ENCODE results near the gene SPR. TPM values are rescaled to one million over a fixed set of nuclear protein-coding genes. Genes with fewer than 3 reads are reported as not detected.
A peak's percentile ranks its signal among the peaks of the same experiment; 100 is the strongest.

Gene SPR
- total and polyA plus RNA-seq, 9 of the 15 experiments (the other 6 are each of a cell fraction or from before 2014, with no cell fraction given), result 7.7 to 38.3 (median 26.3) TPM

DNA sequence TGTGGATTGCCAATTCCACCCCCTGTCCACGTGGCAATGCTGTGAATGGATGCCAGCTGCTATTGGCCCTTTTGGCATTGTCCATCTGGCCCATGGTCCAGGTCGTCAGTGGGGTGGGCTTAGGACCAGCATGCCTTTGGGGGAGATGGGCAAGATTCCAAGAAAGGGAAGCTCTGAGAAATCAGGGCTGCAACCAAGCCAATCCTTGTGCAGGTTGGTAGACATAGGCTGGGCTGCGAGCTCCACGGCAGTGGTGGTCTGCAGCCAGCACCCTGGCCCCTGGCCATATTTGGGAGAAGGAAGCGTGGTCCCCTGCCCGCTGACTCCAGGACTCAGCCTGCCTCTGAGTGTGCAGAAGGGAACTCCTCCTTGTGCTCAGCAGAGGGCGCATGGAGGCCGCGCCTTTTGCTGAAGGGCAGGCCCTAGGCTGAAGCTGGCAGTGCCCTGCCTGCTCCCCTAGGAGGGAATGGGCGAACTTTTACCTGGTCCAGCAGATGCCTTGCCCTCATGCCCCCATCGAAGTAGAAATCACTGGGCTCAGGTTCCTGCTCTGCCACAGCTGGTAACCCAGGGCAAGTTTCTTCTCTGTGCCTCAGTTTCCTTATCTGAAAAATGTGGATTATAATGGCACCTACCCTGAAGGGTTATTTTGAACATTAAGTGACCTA, 5.4 kb downstream of the SPR start (continued):
- TF ChIP-seq, protein P1, sequence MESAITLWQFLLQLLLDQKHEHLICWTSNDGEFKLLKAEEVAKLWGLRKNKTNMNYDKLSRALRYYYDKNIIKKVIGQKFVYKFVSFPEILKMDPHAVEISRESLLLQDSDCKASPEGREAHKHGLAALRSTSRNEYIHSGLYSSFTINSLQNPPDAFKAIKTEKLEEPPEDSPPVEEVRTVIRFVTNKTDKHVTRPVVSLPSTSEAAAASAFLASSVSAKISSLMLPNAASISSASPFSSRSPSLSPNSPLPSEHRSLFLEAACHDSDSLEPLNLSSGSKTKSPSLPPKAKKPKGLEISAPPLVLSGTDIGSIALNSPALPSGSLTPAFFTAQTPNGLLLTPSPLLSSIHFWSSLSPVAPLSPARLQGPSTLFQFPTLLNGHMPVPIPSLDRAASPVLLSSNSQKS (CRISPR knock-in tag; IDR thresholded peaks at IDR 0.05), result no peak
- TF ChIP-seq RAD21 (CRISPR knock-in tag; conservative IDR thresholded peaks at IDR 0.05 in 1 of 2, IDR thresholded peaks at IDR 0.05 in 1 of 2) (peak; percentile 56 to 73), TOE1 (IDR thresholded peaks at IDR 0.05; ENCODE audit: borderline replicate concordance) (no peak), TOE1 (CRISPR knock-in tag; IDR thresholded peaks at IDR 0.05; ENCODE audit: borderline replicate concordance, low read depth) (no peak), ILF3 (IDR thresholded peaks at IDR 0.05; ENCODE audit: borderline replicate concordance) (no peak), DIDO1 (tag; IDR thresholded peaks at IDR 0.05; ENCODE audit: low read depth) (no peak), EHMT2 (IDR thresholded peaks at IDR 0.05) (no peak), ZKSCAN3 (CRISPR knock-in tag; IDR thresholded peaks at IDR 0.05) (no peak), CREBBP (IDR thresholded peaks at IDR 0.05; ENCODE audit: low read depth, low read length) (no peak), POU5F1 (IDR thresholded peaks at IDR 0.05; ENCODE audit: borderline replicate concordance, low read depth, low read length, partially characterized antibody) (no peak), SREBF1 (IDR thresholded peaks at IDR 0.05; ENCODE audit: borderline replicate concordance, low read depth, low read length) (no peak)
- TF ChIP-seq, protein P2, sequence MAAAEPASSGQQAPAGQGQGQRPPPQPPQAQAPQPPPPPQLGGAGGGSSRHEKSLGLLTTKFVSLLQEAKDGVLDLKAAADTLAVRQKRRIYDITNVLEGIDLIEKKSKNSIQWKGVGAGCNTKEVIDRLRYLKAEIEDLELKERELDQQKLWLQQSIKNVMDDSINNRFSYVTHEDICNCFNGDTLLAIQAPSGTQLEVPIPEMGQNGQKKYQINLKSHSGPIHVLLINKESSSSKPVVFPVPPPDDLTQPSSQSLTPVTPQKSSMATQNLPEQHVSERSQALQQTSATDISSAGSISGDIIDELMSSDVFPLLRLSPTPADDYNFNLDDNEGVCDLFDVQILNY (CRISPR knock-in tag; IDR thresholded peaks at IDR 0.05), result no peak
- TF ChIP-seq, protein P3, sequence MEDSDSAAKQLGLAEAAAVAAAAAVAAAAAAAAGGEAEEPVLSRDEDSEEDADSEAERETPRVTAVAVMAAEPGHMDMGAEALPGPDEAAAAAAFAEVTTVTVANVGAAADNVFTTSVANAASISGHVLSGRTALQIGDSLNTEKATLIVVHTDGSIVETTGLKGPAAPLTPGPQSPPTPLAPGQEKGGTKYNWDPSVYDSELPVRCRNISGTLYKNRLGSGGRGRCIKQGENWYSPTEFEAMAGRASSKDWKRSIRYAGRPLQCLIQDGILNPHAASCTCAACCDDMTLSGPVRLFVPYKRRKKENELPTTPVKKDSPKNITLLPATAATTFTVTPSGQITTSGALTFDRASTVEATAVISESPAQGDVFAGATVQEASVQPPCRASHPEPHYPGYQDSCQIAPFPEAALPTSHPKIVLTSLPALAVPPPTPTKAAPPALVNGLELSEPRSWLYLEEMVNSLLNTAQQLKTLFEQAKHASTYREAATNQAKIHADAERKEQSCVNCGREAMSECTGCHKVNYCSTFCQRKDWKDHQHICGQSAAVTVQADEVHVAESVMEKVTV (CRISPR knock-in tag; IDR thresholded peaks at IDR 0.05), result peak; percentile 26; the same call in 1 of the 2 replicates
- TF ChIP-seq, protein P4, sequence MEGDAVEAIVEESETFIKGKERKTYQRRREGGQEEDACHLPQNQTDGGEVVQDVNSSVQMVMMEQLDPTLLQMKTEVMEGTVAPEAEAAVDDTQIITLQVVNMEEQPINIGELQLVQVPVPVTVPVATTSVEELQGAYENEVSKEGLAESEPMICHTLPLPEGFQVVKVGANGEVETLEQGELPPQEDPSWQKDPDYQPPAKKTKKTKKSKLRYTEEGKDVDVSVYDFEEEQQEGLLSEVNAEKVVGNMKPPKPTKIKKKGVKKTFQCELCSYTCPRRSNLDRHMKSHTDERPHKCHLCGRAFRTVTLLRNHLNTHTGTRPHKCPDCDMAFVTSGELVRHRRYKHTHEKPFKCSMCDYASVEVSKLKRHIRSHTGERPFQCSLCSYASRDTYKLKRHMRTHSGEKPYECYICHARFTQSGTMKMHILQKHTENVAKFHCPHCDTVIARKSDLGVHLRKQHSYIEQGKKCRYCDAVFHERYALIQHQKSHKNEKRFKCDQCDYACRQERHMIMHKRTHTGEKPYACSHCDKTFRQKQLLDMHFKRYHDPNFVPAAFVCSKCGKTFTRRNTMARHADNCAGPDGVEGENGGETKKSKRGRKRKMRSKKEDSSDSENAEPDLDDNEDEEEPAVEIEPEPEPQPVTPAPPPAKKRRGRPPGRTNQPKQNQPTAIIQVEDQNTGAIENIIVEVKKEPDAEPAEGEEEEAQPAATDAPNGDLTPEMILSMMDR (IDR thresholded peaks at IDR 0.05 in 2 of 3, conservative IDR thresholded peaks at IDR 0.05 in 1 of 3; ENCODE audit: insufficient read depth in 2 of 3, low read depth in 1 of 3, low read length in 3 of 3), result peak; percentile 69 to 76 (median 75)
- TF ChIP-seq, protein P5, sequence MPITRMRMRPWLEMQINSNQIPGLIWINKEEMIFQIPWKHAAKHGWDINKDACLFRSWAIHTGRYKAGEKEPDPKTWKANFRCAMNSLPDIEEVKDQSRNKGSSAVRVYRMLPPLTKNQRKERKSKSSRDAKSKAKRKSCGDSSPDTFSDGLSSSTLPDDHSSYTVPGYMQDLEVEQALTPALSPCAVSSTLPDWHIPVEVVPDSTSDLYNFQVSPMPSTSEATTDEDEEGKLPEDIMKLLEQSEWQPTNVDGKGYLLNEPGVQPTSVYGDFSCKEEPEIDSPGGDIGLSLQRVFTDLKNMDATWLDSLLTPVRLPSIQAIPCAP (CRISPR knock-in tag; IDR thresholded peaks at IDR 0.05; ENCODE audit: borderline replicate concordance), result no peak
- TF ChIP-seq, protein P6, sequence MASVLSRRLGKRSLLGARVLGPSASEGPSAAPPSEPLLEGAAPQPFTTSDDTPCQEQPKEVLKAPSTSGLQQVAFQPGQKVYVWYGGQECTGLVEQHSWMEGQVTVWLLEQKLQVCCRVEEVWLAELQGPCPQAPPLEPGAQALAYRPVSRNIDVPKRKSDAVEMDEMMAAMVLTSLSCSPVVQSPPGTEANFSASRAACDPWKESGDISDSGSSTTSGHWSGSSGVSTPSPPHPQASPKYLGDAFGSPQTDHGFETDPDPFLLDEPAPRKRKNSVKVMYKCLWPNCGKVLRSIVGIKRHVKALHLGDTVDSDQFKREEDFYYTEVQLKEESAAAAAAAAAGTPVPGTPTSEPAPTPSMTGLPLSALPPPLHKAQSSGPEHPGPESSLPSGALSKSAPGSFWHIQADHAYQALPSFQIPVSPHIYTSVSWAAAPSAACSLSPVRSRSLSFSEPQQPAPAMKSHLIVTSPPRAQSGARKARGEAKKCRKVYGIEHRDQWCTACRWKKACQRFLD (CRISPR knock-in tag; IDR thresholded peaks at IDR 0.05), result no peak

All from K562 (cell line).